GM12864 (cell line): ENCODE results near the gene NLGN2.

Source experiments
- DNase-seq: peaks from one replicate; pipeline ENCODE4 v3.0.0-alpha.2; 2011; ENCODE audit warnings: low read depth
- H3K4me3 ChIP-seq: 2 replicates; pipeline ENCODE4 v1.5.1; 2011; ENCODE audit warnings: mild to moderate bottlenecking, low read depth, low read length, control low read depth
- TF ChIP-seq, protein P1 (sequence below): IDR thresholded peaks from 2 replicates; pipeline ENCODE4 v1.5.1; 2011; ENCODE audit warnings: low read depth, mild to moderate bottlenecking, moderate library complexity, low read length, control low read depth, inconsistent platforms; ENCODE audit errors: missing control alignments

Gene NLGN2

DNA sequence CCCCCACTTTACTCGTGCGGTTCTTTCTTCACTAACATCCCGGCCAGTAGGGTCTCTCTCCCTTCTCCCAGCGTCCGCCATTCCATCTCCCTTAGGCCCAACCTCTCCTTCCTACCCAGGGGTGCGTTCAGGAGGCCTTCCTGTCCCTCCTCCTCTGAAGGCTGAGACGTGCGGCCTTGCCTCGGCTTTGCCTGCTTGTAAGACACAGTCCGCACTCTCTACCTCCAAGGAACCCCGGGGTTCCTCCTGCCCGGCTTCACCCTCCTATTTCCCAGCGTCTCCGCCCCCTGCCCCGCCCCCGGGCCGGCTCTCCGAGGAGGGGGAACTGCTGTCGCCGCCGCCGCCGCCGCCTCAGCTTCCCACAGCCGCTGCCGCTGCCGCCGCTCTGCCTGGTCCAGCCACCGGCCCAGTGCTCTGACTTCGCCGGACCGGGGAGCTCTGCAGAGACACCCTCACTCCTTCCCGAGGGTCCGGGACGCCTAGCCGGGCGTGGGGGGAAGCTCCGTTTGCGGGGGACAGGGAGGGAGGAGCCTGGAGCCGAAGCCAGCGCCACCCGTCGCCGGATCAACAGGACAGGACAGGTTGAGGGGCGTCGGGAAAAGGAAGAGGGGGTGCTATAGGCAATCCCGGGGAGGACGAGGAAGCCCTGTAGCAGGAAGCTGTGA, 30.4 kb downstream of the NLGN2 start:
- peak overlapping the region; percentile 45 for H3K4me3 ChIP-seq
- TF ChIP-seq, protein P1, sequence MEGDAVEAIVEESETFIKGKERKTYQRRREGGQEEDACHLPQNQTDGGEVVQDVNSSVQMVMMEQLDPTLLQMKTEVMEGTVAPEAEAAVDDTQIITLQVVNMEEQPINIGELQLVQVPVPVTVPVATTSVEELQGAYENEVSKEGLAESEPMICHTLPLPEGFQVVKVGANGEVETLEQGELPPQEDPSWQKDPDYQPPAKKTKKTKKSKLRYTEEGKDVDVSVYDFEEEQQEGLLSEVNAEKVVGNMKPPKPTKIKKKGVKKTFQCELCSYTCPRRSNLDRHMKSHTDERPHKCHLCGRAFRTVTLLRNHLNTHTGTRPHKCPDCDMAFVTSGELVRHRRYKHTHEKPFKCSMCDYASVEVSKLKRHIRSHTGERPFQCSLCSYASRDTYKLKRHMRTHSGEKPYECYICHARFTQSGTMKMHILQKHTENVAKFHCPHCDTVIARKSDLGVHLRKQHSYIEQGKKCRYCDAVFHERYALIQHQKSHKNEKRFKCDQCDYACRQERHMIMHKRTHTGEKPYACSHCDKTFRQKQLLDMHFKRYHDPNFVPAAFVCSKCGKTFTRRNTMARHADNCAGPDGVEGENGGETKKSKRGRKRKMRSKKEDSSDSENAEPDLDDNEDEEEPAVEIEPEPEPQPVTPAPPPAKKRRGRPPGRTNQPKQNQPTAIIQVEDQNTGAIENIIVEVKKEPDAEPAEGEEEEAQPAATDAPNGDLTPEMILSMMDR, result no peak
- DNase-seq, result no peak

DNA sequence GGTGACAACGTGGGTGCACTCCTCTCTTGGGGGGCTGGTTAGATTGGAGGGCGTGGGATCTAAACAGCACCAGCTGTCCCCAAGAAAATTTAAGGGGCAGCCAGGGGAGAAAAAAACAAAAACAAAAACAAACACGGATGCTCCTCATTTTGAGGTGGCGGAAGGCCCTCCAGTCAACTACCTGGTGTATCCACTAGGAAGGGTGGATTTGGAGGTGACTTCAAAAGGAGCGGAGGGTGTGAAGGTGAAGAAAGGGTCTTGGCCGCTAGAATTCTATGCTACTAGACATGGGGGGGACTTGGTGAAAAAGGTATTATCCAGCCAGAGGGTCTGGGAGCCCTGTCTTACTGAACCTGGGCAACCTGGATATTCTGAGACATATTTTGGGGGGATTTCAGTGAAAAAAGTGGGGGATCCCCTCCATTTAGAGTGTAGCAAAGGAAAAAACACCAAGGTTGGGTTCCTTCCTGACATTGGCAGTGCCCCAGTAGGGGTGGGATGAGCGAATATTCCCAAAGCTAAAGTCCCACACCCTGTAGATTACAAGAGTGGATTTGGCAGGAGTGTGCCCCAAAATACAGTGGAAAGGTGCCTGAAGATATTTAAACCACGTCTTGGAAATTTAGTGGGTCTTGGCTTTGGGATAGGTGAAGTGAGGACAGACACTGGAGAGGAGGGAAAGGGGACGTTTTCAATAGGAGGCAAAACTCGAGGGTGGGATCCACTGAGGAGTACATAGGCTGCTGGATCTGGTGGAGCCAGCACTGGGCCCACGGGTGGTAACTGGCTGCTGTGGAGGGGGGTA, 31.2 kb downstream of the NLGN2 start:
- DNase-seq, result no peak
- TF ChIP-seq, protein P1, result no peak
- peak overlapping the region; percentile 45 for H3K4me3 ChIP-seq

DNA sequence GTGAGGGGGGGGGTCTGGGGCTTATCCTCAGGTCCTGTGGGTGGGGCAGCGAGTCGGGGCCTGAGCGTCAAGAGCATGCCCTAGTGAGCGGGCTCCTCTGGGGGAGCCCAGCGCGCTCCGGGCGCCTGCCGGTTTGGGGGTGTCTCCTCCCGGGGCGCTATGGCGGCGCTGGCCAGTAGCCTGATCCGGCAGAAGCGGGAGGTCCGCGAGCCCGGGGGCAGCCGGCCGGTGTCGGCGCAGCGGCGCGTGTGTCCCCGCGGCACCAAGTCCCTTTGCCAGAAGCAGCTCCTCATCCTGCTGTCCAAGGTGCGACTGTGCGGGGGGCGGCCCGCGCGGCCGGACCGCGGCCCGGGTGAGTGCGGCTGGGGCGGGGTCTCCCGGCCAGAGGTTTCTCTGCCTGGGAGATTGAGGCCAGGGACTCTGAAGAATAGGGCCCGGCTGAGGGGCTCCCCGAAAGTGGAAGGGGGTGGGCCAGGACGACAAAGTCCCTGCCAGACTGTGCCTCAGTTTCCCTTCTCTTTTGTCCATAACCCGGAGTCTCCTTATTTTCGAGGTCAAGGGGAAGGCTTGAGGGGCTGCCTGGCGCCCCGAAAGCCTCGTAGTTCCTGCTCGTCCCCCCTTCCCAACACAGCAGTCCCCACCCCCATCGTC, 31.9 kb downstream of the NLGN2 start, which contains the start of gene FGF11:
Gene FGF11 (plus strand): TSS at position 51 of the 651 bp plus-strand sequence. CDS start 109 bp downstream, at position 160.
- H3K4me3 ChIP-seq, result peak within 1 kb of the TSS; percentile 45
- TF ChIP-seq, protein P1, result no peak
- DNase-seq, result no peak

DNA sequence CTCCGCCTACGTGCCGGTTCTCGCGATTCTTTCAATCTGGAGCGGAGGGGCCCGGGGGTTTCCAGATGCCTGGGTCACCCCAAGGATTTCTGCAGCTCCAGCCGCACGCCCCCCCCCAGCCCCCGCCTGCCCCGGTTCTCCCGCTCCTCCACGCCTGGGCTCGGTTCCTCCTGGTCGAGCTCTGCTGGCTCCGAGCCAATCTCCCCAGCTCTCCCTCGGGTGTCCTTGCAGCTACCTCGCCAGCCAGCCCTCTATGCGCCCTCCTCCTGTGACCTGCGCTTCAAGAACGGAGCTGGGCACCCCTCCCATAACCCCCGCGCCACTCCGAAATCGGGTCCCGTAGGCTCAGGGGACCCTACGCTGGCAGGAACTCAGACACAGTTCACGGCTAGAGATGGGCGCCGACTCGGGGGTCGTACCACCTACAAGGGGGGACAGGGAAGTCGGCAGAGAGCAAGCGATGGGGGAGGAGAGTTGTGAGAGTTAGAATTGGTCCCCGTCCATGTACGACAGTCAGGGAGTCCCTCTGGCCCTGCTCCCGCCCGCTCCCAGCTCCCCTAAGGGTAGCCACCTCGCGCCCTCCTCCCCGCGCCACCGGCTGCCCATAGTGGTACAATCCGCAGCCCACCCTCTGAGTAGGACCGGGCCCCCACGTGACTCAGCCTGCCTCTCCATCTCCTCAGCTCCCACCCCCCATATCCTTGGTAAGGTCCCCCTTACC, 32.6 kb downstream of the NLGN2 start:
- TF ChIP-seq, protein P1, result no peak
- H3K4me3 ChIP-seq, result peak overlapping the region; percentile 45
- DNase-seq, result no peak

DNA sequence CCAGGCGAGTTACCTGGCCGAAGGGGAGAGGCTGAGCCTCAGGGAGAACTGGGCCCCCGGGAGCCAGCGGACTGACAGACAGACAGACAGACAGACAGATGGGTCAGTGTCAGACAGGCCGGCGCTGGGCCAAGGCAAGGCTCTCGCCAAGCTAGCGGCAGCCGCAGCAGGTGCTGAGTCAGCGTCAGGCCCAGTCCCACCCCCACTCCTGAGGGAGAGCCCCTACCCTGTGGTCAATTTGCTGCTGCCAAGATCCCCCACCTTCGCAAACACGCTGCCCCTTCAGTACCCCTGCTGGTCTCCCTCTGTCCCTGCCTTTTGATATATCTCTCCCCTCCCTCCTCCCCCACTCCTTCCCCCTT, 33.2 kb downstream of the NLGN2 start:
- DNase-seq, result no peak
- TF ChIP-seq, protein P1, result no peak
- H3K4me3 ChIP-seq, result peak overlapping the region; percentile 45

DNA sequence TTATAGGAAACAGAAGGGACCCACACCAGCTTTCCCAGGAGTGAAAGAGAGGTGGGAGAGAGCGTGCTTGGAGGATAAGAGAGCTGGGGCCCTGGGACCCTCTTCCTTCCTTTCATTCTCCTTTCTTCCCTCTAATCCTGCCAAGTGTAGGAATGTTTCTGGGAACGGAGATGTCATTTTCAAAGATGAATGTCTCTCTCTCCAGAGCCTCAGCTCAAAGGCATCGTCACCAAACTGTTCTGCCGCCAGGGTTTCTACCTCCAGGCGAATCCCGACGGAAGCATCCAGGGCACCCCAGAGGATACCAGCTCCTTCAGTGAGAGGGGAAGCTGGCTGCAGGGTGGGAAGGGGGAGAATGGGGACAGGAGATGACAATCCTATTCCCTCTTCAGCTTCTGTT, 33.6 kb downstream of the NLGN2 start:
- no peak overlapping the region; the same call in 1 of the 2 replicates for H3K4me3 ChIP-seq
- TF ChIP-seq, protein P1, result no peak
- DNase-seq, result no peak
